HFF-Myc (cell line): ENCODE measurements around the gene PRH2.

ENCODE experiments used
- DNase-seq: peaks from one replicate; pipeline ENCODE4 v3.0.0-alpha.2; 2011; ENCODE audit warnings: low read depth; ENCODE audit errors: extremely low read depth
- H3K4me3 ChIP-seq: replicated peaks from 2 replicates; pipeline ENCODE4 v1.5.1; 2011; ENCODE audit warnings: low read depth, mild to moderate bottlenecking, control low read depth, low read length
- CTCF ChIP-seq: IDR thresholded peaks from 2 replicates; pipeline ENCODE4 v1.5.1; 2012; ENCODE audit warnings: mild to moderate bottlenecking, low read depth, low read length, control low read depth; ENCODE audit errors: missing control alignments

Gene PRH2

GRCh38 chr12:10928746-10929286, at the start of gene PRH2:
PRH2 (plus strand) TSS chr12:10929236; CDS start chr12:10929274, 38 bp downstream.
- DNase-seq = no peak
- no peak for TF ChIP-seq CTCF
- no peak within 1 kb of the TSS for H3K4me3 ChIP-seq

GRCh38 chr12:10884086-10884725, 44.8 kb upstream of the PRH2 start, which contains the start of gene PRH1:
PRH1 (minus strand) TSS chr12:10884255; CDS start chr12:10884217, 38 bp downstream.
- DNase-seq = no peak
- TF ChIP-seq CTCF = no peak
- no peak within 1 kb of the TSS for H3K4me3 ChIP-seq

GRCh38 chr12:10889226-10889625, 39.8 kb upstream of the PRH2 start:
- no peak overlapping the region for H3K4me3 ChIP-seq
- DNase-seq = no peak
- no peak for TF ChIP-seq CTCF

GRCh38 chr12:10891937-10892336, 37.1 kb upstream of the PRH2 start:
- no peak overlapping the region for H3K4me3 ChIP-seq
- no peak for TF ChIP-seq CTCF
- DNase-seq = no peak

GRCh38 chr12:10896854-10897253, 32.2 kb upstream of the PRH2 start:
- H3K4me3 ChIP-seq = no peak overlapping the region
- no peak for TF ChIP-seq CTCF
- DNase-seq = no peak

GRCh38 chr12:10900530-10900929, 28.5 kb upstream of the PRH2 start:
- no peak for DNase-seq
- H3K4me3 ChIP-seq = no peak overlapping the region
- no peak for TF ChIP-seq CTCF

GRCh38 chr12:10900972-10901371, 28.1 kb upstream of the PRH2 start:
- no peak overlapping the region for H3K4me3 ChIP-seq

More at GRCh38 chr12:10900972-10901371, 28.1 kb upstream of the PRH2 start:
- no peak for DNase-seq
- TF ChIP-seq CTCF = no peak
